GM19468 (cell line): ENCODE data around the gene HES6.
"Not testable (repeated sequence)": the region's sequence is repeated elsewhere in the genome, so short reads cannot be mapped to it uniquely, and the experiment has no call there.

ENCODE experiments used
- ATAC-seq: cut with Tn5 transposase; IDR thresholded peaks from one replicate; pipeline ENCODE4 v1.9.1; 2021; ENCODE audit warnings: mild to moderate bottlenecking, moderate library complexity, moderate number of reproducible peaks; ENCODE audit not compliant: unreplicated experiment; ENCODE audit errors: extremely low read depth

Gene HES6

DNA sequence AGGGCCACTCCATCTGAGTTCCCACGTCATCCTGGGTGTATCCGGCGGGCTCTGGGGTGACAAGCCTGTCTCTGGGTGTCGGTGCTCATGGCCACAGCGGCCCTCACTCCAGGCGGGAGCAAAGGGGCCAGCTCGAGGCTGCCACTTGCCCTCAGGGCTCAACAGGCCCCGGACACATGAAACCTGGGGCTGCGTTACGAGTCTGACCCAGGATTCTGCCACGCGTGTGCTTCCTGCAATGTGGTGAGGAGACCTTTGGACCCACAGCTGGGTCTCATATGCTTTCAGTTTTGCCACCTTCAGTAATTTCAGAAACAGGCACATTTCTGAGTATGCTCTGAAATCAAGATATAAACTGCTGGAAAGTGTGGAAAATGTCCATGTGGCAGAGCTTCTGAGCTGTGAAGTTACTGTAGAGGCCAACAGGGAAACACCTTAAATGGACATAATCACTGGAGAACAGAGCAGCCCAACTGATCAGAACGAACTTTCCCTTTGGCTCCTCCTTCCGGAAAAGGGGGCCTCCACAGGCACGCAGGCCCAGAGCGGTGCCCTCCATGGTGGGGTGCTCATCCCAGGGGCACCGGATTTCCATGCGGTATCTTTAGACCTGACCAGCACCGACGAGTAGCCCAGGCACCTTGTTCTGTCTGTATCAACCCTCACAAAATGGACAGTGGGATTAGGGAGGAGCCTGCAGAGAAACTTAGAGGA, 34.5 kb upstream of the HES6 start:
- ATAC-seq = no peak

- ATAC-seq = not testable (repeated sequence)
These were observed 33.6 kb upstream of the HES6 start for GRCh38 chr2:238273433-238273832.

GRCh38 chr2:238272156-238272555, 32.3 kb upstream of the HES6 start:
- ATAC-seq = no peak

GRCh38 chr2:238271686-238272085, 31.8 kb upstream of the HES6 start:
- not testable (repeated sequence) for ATAC-seq

GRCh38 chr2:238271061-238271554, 31.3 kb upstream of the HES6 start:
- no peak for ATAC-seq

- ATAC-seq = no peak
These were observed 30.8 kb upstream of the HES6 start for GRCh38 chr2:238270606-238271005.

DNA sequence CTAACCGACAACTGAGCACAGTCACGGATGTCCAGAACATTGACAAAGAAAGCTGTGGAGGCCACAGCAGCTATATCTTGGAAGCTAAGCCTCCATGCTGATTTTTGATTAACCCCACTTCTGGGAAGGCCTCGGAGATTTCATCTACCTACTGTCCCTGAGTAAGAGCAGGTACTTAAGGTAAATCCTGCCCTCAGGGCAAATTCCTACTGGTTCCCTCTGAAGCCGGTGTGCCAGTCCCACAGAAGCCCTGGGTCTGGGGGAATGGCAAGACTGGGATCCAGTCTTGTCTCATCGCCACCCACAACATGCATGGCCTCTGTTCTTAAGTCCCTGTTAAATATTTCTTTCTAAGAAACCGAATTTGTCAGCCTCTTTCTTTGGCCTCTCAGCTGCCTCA, 29.9 kb upstream of the HES6 start:
- ATAC-seq = no peak

DNA sequence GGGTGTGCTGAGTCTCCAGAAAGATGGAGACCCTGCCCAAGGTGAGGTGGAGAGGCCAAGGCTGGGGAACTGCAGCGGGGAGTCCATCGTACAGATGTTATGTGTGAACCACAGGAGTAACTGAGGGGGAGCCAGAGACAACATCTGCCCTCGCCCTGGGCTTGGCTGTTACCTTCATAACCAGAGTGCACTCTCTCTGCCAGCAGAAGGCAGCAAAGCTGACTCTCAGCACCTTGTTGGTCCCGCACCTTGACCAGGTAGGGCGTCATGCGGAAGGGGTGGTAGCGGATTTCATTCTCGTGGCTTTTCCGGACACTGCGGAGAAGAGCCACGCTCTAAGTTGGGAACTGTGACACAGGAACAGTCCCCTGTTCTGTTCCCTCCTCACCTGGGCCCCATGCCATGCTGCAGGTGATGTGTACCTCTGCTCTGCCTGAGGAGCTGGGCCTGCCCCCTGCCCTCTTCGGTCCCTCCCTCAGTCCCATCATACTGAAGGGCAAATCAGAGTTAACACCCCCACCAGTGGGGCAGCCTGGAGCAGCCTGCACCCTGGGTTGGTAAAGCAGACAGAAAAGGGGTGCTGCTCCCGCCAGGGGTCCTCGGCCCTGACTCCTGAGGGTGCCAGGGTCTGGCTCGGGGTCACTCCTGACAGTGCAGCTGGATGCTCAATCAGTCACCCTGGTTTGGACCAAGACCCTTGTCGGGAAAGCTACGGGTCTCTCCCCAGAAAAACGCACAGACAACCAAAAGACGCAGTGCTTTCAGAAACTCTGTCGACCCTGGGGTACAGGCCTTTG, 28.2 kb upstream of the HES6 start:
- no peak for ATAC-seq

GRCh38 chr2:238267341-238267710, 27.5 kb upstream of the HES6 start:
- no peak for ATAC-seq

DNA sequence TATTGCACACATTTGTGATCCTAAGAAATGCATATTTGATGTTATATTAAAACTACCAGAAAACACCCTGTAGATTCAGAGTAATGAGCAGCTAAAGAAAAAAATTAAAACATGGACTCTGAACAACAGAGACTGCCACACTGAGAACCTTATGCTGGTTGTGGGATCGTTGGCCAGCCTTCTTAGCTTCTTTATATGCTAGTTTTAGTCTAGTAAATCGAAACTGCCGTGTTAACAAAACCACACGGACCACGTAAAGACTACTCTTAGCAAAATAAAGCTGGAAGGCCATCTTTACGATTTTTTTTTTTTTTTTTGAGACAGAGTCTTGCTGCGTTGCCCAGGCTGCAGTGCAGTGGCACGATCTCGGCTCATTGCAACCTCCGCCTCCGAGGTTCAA, 25.8 kb upstream of the HES6 start:
- ATAC-seq = no peak

- no peak for ATAC-seq
These were observed 24.2 kb upstream of the HES6 start for GRCh38 chr2:238264072-238264460.

- no peak for ATAC-seq
These were observed 23.6 kb upstream of the HES6 start for GRCh38 chr2:238263204-238264071.

GRCh38 chr2:238262496-238263122, 22.8 kb upstream of the HES6 start:
- ATAC-seq = no peak

GRCh38 chr2:238261718-238262375, 22.0 kb upstream of the HES6 start:
- no peak for ATAC-seq

- no peak for ATAC-seq
These were observed 21.0 kb upstream of the HES6 start for GRCh38 chr2:238260883-238261282.

DNA sequence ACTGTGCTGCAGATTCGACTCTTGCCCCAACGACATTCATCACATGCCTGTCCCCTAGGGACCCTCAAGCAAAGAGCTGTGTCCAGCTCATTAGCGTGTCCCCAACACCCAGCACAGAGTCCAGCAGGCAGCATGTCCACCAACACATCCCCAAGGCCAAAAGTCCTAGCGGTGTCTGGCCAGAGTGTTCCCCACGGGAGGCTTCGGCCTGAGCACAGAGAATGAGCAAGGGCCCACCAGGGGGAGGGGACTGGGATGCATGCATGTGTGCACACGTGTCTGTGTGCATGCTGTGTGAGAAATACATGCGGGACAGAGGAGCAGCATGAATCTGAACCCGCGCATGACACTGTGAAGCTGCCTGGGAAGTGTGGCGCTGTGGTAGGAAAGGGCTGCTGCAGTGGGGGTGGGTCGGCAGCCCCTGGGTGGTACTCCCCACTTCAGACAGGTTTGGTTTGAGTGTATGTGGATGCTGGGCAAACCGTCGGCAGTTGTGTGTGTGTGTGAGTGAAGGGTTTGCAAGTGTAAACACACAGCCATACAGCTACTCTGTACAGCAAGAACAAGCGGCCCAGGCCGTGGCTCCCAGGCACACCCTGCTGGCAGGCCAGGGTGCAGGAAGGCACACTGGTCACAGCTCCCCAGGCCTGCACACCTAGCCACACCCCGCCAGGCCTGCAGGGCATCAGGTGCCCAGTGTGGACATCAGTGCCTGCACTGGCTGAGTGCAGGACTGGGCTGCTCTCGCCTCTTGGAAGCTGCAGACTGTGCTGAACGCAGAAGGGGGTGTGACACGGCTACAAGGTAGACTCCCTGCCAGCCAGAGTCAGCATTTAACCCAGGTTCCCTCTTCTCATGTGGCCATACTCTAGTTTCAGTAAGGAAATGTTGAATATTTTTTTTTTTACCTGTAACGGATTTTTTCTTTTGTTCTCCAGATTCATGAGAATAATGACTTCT, 19.5 kb upstream of the HES6 start:
- ATAC-seq = no peak

- ATAC-seq = no peak
These were observed 18.2 kb upstream of the HES6 start for GRCh38 chr2:238257786-238258700.
